Ishikawa (cell line): ENCODE data around the gene TTLL3.

ENCODE experiments used
- CEBPB ChIP-seq: IDR thresholded peaks from 2 replicates; pipeline ENCODE4 v1.6.1; 2012
- CREB1 ChIP-seq: IDR thresholded peaks from 2 replicates; pipeline ENCODE4 v1.6.1; 2012; ENCODE audit warnings: low read depth
- EGR1 ChIP-seq: IDR thresholded peaks from 2 replicates; pipeline ENCODE4 v1.6.1; 2012
- EP300 ChIP-seq: IDR thresholded peaks from 2 replicates; pipeline ENCODE4 v1.6.1; 2012; ENCODE audit warnings: borderline replicate concordance
- FOXM1 ChIP-seq: IDR thresholded peaks from 2 replicates; pipeline ENCODE4 v1.6.1; 2012; ENCODE audit warnings: low read depth, borderline replicate concordance
- MAX ChIP-seq: IDR thresholded peaks from 2 replicates; pipeline ENCODE4 v1.6.1; 2012
- NFIC ChIP-seq: IDR thresholded peaks from 2 replicates; pipeline ENCODE4 v1.6.1; 2012
- RAD21 ChIP-seq: IDR thresholded peaks from 2 replicates; pipeline ENCODE4 v1.6.1; 2012; ENCODE audit warnings: low read depth
- REST ChIP-seq: IDR thresholded peaks from 2 replicates; pipeline ENCODE4 v1.6.1; 2012; ENCODE audit warnings: low read depth, mild to moderate bottlenecking
- TAF1 ChIP-seq: IDR thresholded peaks from 2 replicates; pipeline ENCODE4 v1.6.1; 2012; ENCODE audit warnings: low read depth, mild to moderate bottlenecking
- TCF12 ChIP-seq: IDR thresholded peaks from 2 replicates; pipeline ENCODE4 v1.6.1; 2012; ENCODE audit warnings: low read depth
- TEAD4 ChIP-seq: IDR thresholded peaks from 2 replicates; pipeline ENCODE4 v1.6.1; 2012
- USF1 ChIP-seq: IDR thresholded peaks from 2 replicates; pipeline ENCODE4 v1.6.1; 2012
- YY1 ChIP-seq: IDR thresholded peaks from 2 replicates; pipeline ENCODE4 v1.6.1; 2012; ENCODE audit warnings: low read depth
- ZBTB7A ChIP-seq: IDR thresholded peaks from 2 replicates; pipeline ENCODE4 v1.6.1; 2012; ENCODE audit warnings: low read depth

The TTLL3 gene

GRCh38 chr3:9859530-9860025 is 49.5 kb downstream of the TTLL3 start:
- TF ChIP-seq USF1 (no peak), RAD21 (no peak), EP300 (no peak), ZBTB7A (no peak), CREB1 (no peak), TAF1 (no peak), FOXM1 (no peak), YY1 (no peak), TCF12 (no peak)

- TF ChIP-seq ZBTB7A (no peak), TEAD4 (no peak), REST (no peak), CEBPB (no peak), RAD21 (no peak), TAF1 (no peak), NFIC (no peak), FOXM1 (no peak), USF1 (no peak)
Observed at GRCh38 chr3:9861201-9861600, 51.1 kb downstream of the TTLL3 start.

- TF ChIP-seq YY1, result no peak
- no peak for TF ChIP-seq ZBTB7A
- TF ChIP-seq USF1, result no peak
- no peak for TF ChIP-seq TCF12
- TF ChIP-seq TAF1, result no peak
- TF ChIP-seq RAD21, result no peak
- no peak for TF ChIP-seq FOXM1
- TF ChIP-seq TEAD4, result no peak
- no peak for TF ChIP-seq MAX
- no peak for TF ChIP-seq EGR1
Observed at GRCh38 chr3:9861626-9862130, 51.6 kb downstream of the TTLL3 start.

GRCh38 chr3:9862391-9863057 is 52.5 kb downstream of the TTLL3 start:
- TF ChIP-seq ZBTB7A (no peak), CREB1 (no peak), TEAD4 (no peak), MAX (no peak), TAF1 (no peak), EGR1 (no peak), EP300 (no peak), RAD21 (no peak), FOXM1 (no peak), TCF12 (no peak), NFIC (no peak), YY1 (no peak), REST (no peak), USF1 (no peak), CEBPB (no peak)

- TF ChIP-seq REST (no peak), MAX (no peak), TAF1 (no peak), ZBTB7A (no peak), CEBPB (no peak), YY1 (no peak), FOXM1 (no peak), RAD21 (no peak), EP300 (no peak), TEAD4 (no peak), TCF12 (no peak), CREB1 (no peak), EGR1 (no peak), USF1 (no peak)
Observed at GRCh38 chr3:9863058-9863772, 53.2 kb downstream of the TTLL3 start.
